ENCODE measurements around the gene CCDC28A.

- TF ChIP-seq, protein P1, sequence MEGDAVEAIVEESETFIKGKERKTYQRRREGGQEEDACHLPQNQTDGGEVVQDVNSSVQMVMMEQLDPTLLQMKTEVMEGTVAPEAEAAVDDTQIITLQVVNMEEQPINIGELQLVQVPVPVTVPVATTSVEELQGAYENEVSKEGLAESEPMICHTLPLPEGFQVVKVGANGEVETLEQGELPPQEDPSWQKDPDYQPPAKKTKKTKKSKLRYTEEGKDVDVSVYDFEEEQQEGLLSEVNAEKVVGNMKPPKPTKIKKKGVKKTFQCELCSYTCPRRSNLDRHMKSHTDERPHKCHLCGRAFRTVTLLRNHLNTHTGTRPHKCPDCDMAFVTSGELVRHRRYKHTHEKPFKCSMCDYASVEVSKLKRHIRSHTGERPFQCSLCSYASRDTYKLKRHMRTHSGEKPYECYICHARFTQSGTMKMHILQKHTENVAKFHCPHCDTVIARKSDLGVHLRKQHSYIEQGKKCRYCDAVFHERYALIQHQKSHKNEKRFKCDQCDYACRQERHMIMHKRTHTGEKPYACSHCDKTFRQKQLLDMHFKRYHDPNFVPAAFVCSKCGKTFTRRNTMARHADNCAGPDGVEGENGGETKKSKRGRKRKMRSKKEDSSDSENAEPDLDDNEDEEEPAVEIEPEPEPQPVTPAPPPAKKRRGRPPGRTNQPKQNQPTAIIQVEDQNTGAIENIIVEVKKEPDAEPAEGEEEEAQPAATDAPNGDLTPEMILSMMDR (IDR thresholded peaks at IDR 0.05; ENCODE audit: low read depth, low read length), result no peak
- TF ChIP-seq POLR2A (IDR thresholded peaks at IDR 0.05; ENCODE audit: extremely low read depth, insufficient read length), result no peak
- no peak for TF ChIP-seq MAX (IDR thresholded peaks at IDR 0.05; ENCODE audit: low read depth, low read length)
- no peak for TF ChIP-seq MYC (IDR thresholded peaks at IDR 0.05; ENCODE audit: low read depth, low read length)
These were observed 46.4 kb upstream of the CCDC28A start for GRCh38 chr6:138727182-138727581.

Measured in NB4 (cell line).